Measurements from ENCODE around the gene CBX4.

CBX4 gene

GRCh38 chr17:79839356-79840268 is at the start of gene CBX4:
Gene CBX4, minus strand, starts transcription at chr17:79839440. Its CDS starts 189 bp downstream, at chr17:79839251.
- DNase-seq: peak; percentile 92

- DNase-seq: no peak
Observed at GRCh38 chr17:79888009-79888540, 48.8 kb upstream of the CBX4 start.

DNA sequence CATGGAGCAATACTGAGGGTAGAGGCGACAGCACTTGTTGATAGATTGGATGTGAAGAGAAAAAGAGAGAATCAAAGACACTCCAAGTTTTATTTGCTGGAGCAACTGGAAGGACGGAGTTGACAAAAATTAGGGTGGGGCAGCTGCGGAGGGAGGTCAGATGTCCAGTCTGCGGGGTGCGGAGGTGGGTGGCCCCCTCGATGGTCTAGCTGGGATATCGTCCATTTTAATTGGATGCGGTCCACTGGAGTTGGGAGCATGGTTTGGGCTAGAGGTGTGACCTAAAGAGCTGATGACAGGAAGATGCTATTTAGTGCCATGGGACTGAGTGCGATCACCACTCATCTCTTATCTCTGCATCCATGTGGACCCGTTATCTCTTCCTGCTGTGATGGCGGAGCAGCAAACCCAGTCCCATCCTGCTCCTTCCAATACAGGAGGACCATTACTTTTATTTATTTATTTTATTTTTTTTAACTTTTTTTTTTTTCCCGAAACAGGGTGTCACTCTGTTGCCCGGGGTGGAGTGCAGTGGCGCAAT is 48.3 kb upstream of the CBX4 start:
- no peak for DNase-seq

- no peak for DNase-seq
Observed at GRCh38 chr17:79883202-79883601, 44.0 kb upstream of the CBX4 start.

- DNase-seq: no peak
Observed at GRCh38 chr17:79878329-79878947, 39.2 kb upstream of the CBX4 start.

- DNase-seq: no peak
Observed at GRCh38 chr17:79877041-79877440, 37.8 kb upstream of the CBX4 start.

GRCh38 chr17:79875511-79875910 is 36.3 kb upstream of the CBX4 start:
- no peak for DNase-seq

- peak; percentile 29 for DNase-seq
Observed at GRCh38 chr17:79874329-79874981, 35.2 kb upstream of the CBX4 start.

GRCh38 chr17:79873583-79873982 is 34.3 kb upstream of the CBX4 start:
- no peak for DNase-seq

GRCh38 chr17:79872762-79873161 is 33.5 kb upstream of the CBX4 start:
- DNase-seq: no peak

DNA sequence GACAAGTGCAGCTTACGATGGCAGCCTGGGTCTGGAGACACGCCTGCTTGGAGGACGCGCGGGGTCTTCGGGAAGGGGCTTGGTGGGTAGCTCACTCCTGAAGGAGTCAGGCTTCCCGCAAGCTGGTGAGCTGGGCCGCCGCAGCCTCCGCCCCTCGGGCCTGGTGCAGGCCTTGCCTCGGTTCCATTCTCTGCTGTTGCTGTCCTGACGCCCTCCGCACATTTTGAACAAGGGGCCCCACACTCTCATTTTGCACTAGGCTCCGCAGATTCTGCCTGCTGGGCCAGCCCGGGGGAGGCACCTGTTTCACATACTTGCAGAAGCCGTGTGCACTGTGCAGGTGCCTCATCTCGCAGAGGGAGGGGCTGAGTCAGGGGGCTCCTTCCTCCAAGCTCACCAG is 31.9 kb upstream of the CBX4 start:
- DNase-seq: no peak

DNA sequence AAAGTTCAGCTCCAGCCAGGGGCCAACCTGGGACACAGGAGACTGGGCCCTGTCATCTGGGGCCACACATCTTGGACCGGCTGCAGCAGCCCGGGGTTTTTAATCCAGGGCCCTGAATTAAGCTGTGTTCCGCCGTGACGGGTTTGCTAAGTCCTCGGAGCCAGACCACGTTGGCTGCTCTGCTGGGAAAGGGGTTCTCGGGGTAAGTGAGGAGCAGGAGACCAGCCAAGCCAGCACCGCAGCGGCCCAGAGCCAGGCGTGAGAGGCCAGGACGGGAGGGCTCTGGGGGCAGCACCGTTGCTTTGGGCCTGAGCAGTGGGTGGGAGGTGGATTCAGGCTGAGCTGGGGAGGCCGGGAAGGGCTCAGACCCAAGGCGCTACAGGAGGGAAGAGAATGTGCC is 31.3 kb upstream of the CBX4 start:
- no peak for DNase-seq

DNA sequence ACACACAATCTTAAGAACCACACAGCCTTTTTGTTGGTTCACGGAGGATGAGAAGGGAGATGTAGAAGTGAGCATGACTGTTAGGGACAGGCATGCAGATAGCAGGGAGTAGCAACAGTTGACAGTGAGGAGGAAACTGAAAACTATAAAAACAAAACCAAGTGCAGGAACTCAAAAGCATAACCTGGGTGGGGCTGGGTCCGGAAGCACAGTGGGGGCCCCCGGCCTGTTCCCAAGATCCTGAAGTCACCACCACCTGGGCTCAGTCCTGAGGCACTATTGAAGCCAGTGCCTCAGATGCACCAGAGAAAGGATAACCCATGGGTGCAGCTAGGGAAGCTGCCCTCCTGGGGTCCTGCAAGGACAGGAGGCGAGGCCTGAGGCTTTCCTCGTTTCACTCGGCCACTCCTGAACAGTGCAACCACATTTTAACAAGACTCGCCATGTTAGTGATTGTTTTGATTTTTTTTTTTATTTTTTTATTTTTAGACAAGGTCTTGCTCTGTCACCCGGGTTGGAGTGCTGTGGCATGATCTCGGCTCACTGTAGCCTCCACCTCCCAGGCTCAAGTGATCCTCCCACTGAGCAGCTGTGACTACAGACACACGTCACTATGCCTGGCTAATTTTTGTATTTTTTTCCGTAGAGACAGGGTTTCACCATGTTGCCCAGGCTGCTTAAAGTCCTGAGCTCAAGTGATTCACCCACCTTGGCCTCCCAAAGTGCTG is 27.7 kb upstream of the CBX4 start:
- DNase-seq: peak; percentile 15

DNA sequence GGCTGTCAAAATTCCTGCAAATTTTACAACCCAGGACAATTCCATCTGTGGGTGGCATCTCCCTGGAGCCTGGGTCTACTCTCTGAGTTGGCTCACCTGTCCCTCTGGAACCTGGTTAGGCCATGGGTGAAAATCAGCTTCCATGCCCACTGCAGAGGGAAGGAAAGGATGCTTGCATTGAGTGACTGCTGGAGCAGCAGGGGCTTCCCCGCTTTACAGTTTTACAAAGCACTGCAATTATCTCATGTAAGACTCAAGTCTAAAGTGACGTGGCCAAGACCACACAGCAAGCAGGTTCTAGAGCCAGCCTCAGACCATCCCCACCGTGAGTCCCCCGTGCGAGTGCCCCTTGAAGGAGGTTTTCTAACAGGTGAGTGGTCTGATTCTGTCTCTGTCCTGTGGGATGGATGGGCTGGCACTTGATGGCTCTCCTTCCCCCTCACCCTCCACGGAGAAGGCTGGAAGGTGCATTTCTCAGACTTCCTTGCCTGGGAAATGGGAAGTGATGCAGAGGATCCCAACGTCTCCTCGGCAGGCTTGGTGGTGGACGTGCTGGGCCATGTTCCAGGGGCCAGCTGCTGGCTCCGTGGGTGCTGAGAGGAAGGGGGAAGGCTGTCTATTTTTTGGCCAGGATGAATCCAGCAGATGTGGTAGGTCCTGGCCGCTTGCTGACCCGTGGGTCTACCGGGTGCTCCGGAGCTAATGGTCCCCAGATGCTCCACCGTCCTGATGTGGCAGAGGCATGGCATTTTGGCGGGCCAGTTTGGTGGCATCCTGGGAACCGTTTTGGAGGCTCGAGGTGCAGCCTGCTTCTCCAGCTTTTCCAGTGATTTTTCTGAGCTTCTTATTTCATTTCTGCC is 26.3 kb upstream of the CBX4 start:
- no peak for DNase-seq

GRCh38 chr17:79864617-79865250 is 25.5 kb upstream of the CBX4 start:
- no peak for DNase-seq

DNA sequence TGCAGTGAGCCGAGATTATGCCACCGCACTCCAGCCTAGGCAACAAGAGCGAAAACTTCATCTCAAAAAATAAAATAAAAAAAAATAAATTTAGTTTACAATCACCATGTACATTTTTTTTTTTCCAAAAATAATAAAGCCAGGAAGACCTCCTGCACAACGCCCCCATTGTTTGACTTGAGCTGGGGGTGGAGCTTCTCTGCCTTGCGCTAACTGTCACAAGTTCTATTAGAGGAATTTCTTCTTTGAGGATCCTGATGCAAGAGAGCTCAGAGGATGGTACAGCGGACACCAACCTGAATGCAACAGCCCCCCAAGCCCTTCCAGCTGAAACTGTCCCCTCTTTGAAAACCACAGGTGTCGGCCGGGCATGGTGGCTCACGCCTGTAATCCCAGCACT is 24.9 kb upstream of the CBX4 start:
- no peak for DNase-seq

DNA sequence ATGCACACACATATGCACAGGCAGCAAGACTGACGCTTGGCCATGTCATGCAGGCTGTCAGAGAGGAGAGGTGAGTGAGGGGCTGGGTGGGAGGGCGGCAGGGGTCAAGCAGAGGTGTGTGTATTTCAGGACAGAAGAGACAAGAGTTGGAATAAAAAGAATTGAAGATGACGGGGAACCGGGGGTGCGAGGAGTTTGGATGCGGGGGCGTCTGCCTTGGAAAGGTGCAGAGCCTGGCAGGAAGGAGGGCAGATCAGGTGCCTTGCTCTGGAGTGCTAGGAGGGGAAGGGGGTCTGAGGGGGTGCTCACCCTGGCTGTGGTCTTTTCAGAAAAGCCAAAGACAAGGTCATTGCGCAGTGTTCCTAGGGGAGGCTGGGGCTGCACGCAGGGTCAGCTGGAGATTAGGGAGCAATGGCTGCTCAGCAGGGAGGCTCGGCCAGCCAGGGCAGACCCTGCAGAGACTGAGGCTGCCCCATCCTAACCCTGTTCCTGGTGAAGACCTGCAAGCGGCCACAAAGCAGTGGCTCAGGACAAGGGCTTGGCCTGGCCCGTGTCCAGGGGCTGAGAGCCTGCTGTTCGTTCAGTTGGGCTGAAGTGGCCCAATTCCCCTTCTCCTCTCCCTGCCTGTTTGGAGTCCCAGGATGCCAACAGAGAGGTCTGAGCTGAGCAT is 23.7 kb upstream of the CBX4 start:
- no peak for DNase-seq

DNA sequence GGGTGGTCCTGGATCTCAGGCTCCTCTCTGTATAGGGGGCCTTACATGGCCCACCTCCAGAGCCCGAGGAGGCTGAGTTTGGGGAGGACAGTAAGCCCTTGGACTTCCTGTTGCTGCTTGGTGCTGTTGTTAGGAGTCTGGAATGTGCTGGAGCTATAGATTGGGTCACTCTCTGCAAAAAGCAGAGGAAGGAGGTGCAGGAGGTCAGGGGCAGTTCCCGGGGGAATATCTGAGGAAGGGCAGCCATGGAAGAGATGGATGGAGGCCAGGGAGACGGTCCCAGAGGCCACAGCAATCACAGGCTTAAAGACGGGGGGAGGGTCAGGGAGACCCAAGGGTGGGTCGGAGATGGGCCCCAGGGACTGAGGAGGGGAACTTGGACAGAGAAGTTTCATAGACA is 23.0 kb upstream of the CBX4 start:
- no peak for DNase-seq

DNA sequence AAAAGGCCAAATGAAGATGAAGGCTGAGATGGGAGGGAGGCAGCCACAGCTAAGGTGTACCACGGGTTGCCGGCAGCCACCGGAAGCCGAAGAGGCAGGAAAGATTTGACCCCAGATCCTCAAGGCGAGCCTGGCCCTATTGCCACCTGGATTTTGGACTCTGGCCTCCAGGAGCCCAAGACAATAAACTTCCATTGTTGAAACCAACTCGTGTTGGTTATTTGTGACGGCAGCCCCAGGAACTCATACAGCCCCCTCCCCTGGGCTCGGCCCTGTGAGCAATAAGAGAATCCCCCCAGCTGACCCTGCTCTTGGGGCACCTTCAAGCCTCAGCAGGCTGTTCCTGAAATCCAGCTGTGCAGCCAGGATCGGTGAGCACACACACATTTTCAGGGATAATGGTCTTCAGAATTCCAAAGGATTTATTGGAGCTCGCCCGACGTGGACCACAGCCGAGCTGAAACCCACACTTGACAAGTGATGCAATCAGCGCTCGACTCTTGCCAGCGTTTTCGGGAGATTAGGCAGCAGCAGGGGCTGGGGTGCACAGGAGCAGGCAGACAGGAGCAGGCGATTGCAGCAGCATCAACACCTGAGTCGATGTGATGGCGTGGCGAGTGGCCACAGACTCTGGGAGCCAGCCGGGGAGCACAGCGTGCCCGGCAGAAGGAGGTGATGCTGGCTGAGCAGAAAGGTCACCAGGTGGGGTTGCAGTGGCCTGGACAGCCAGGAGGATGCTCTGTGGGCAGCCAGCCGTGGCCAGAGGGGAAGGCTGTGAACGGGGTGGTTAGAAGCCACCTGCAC is 22.4 kb upstream of the CBX4 start:
- no peak for DNase-seq

Data from activated CD4-positive, alpha-beta T cell treated with anti-CD3 and anti-CD28 coated beads for 48 hours (primary cell).